ENCODE data around the gene MAP1A.

Gene MAP1A

DNA sequence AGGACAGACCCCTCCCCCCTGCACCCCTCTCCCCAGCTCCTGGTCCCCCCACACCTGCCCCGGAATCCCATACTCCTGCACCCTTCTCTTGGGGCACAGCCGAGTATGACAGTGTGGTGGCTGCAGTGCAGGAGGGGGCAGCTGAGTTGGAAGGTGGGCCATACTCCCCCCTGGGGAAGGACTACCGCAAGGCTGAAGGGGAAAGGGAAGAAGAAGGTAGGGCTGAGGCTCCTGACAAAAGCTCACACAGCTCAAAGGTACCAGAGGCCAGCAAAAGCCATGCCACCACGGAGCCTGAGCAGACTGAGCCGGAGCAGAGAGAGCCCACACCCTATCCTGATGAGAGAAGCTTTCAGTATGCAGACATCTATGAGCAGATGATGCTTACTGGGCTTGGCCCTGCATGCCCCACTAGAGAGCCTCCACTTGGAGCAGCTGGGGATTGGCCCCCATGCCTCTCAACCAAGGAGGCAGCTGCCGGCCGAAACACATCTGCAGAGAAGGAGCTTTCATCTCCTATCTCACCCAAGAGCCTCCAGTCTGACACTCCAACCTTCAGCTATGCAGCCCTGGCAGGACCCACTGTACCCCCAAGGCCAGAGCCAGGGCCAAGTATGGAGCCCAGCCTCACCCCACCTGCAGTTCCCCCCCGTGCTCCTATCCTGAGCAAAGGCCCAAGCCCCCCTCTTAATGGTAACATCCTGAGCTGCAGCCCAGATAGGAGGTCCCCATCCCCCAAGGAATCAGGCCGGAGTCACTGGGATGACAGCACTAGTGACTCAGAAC, 9.8 kb downstream of the MAP1A start:
- TF ChIP-seq SIN3A (IDR thresholded peaks at IDR 0.05; ENCODE audit: borderline replicate concordance, insufficient read depth, low read length) (no peak), POLR2AphosphoS5 (IDR thresholded peaks at IDR 0.05; ENCODE audit: low read depth, low read length) (no peak), FOXP2 (optimal IDR thresholded peaks at IDR 0.05; ENCODE audit: borderline replicate concordance, extremely low read depth, extremely low read length, insufficient read depth) (no peak)
- TF ChIP-seq, protein P1, sequence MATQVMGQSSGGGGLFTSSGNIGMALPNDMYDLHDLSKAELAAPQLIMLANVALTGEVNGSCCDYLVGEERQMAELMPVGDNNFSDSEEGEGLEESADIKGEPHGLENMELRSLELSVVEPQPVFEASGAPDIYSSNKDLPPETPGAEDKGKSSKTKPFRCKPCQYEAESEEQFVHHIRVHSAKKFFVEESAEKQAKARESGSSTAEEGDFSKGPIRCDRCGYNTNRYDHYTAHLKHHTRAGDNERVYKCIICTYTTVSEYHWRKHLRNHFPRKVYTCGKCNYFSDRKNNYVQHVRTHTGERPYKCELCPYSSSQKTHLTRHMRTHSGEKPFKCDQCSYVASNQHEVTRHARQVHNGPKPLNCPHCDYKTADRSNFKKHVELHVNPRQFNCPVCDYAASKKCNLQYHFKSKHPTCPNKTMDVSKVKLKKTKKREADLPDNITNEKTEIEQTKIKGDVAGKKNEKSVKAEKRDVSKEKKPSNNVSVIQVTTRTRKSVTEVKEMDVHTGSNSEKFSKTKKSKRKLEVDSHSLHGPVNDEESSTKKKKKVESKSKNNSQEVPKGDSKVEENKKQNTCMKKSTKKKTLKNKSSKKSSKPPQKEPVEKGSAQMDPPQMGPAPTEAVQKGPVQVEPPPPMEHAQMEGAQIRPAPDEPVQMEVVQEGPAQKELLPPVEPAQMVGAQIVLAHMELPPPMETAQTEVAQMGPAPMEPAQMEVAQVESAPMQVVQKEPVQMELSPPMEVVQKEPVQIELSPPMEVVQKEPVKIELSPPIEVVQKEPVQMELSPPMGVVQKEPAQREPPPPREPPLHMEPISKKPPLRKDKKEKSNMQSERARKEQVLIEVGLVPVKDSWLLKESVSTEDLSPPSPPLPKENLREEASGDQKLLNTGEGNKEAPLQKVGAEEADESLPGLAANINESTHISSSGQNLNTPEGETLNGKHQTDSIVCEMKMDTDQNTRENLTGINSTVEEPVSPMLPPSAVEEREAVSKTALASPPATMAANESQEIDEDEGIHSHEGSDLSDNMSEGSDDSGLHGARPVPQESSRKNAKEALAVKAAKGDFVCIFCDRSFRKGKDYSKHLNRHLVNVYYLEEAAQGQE (IDR thresholded peaks at IDR 0.05; ENCODE audit: insufficient read depth in 1 of 2, low read depth in 2 of 2, low read length in 2 of 2): no peak

DNA sequence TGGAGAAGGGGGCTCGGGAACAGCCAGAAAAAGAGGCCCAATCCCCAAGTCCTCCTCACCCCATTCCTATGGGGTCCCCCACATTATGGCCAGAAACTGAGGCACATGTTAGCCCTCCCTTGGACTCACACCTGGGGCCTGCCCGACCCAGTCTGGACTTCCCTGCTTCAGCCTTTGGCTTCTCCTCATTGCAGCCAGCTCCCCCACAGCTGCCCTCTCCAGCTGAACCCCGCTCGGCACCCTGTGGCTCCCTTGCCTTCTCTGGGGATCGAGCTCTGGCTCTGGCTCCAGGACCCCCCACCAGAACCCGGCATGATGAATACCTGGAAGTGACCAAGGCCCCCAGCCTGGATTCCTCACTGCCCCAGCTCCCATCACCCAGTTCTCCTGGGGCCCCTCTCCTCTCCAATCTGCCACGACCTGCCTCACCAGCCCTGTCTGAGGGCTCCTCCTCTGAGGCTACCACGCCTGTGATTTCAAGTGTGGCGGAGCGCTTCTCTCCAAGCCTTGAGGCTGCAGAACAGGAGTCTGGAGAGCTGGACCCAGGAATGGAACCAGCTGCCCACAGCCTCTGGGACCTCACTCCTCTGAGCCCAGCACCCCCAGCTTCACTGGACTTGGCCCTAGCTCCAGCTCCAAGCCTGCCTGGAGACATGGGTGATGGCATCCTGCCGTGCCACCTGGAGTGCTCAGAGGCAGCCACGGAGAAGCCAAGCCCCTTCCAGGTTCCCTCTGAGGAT, 10.6 kb downstream of the MAP1A start:
- no peak for TF ChIP-seq SIN3A (IDR thresholded peaks at IDR 0.05; ENCODE audit: borderline replicate concordance, insufficient read depth, low read length)
- TF ChIP-seq TAF1 (IDR thresholded peaks at IDR 0.05; ENCODE audit: borderline replicate concordance, insufficient read depth, low read length): no peak
- no peak for TF ChIP-seq POLR2AphosphoS5 (IDR thresholded peaks at IDR 0.05; ENCODE audit: low read depth, low read length)
- no peak for TF ChIP-seq FOXP2 (optimal IDR thresholded peaks at IDR 0.05; ENCODE audit: borderline replicate concordance, extremely low read depth, extremely low read length, insufficient read depth)
- TF ChIP-seq, protein P1 (IDR thresholded peaks at IDR 0.05; ENCODE audit: insufficient read depth in 1 of 2, low read depth in 2 of 2, low read length in 2 of 2): no peak

DNA sequence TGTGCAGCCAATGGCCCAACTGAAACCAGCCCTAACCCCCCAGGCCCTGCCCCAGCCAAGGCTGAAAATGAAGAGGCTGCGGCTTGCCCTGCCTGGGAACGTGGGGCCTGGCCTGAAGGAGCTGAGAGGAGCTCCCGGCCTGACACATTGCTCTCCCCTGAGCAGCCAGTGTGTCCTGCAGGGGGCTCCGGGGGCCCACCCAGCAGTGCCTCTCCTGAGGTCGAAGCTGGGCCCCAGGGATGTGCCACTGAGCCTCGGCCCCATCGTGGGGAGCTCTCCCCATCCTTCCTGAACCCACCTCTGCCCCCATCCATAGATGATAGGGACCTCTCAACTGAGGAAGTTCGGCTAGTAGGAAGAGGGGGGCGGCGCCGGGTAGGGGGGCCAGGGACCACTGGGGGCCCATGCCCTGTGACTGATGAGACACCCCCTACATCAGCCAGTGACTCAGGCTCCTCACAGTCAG, 11.2 kb downstream of the MAP1A start:
- TF ChIP-seq, protein P1 (IDR thresholded peaks at IDR 0.05; ENCODE audit: insufficient read depth in 1 of 2, low read depth in 2 of 2, low read length in 2 of 2): no peak
- TF ChIP-seq FOXP2 (optimal IDR thresholded peaks at IDR 0.05; ENCODE audit: borderline replicate concordance, extremely low read depth, extremely low read length, insufficient read depth) (no peak), SIN3A (IDR thresholded peaks at IDR 0.05; ENCODE audit: borderline replicate concordance, insufficient read depth, low read length) (no peak), TAF1 (IDR thresholded peaks at IDR 0.05; ENCODE audit: borderline replicate concordance, insufficient read depth, low read length) (no peak), POLR2AphosphoS5 (IDR thresholded peaks at IDR 0.05; ENCODE audit: low read depth, low read length) (no peak)

DNA sequence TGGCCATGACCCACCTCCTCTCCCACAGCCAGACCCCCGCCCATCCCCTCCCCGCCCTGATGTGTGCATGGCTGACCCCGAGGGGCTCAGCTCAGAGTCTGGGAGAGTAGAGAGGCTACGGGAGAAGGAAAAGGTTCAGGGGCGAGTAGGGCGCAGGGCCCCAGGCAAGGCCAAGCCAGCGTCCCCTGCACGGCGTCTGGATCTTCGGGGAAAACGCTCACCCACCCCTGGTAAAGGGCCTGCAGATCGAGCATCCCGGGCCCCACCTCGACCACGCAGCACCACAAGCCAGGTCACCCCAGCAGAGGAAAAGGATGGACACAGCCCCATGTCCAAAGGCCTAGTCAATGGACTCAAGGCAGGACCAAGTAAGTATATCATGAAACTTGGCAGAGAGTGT, 11.7 kb downstream of the MAP1A start:
- TF ChIP-seq TAF1 (IDR thresholded peaks at IDR 0.05; ENCODE audit: borderline replicate concordance, insufficient read depth, low read length) (no peak), SIN3A (IDR thresholded peaks at IDR 0.05; ENCODE audit: borderline replicate concordance, insufficient read depth, low read length) (no peak), POLR2AphosphoS5 (IDR thresholded peaks at IDR 0.05; ENCODE audit: low read depth, low read length) (no peak), FOXP2 (optimal IDR thresholded peaks at IDR 0.05; ENCODE audit: borderline replicate concordance, extremely low read depth, extremely low read length, insufficient read depth) (no peak)
- TF ChIP-seq, protein P1 (IDR thresholded peaks at IDR 0.05; ENCODE audit: insufficient read depth in 1 of 2, low read depth in 2 of 2, low read length in 2 of 2): no peak

All from PFSK-1 (cell line).